CD4-positive, CD25-positive, alpha-beta regulatory T cell (primary cell): ENCODE data around the gene CHRNG. TPM values are rescaled to one million over a fixed set of nuclear protein-coding genes. Genes with fewer than 3 reads are reported as not detected.
A peak's percentile ranks its signal among the peaks of the same experiment; 100 is the strongest.

ENCODE experiments used
- ATAC-seq, 2 donors: fragments of 150-1000 bp; cut with Tn5 transposase; one replicate each; pipeline ENCODE4 v1.10.0; 2021; ENCODE audit warnings: low read depth in 2 of 2, moderate number of reproducible peaks in 2 of 2, moderate library complexity in 1 of 2
- DNase-seq, 3 donors: peaks; one replicate each; pipeline versions ENCODE4 v3.0.0 to v3.0.0-alpha.2; 2012 to 2022; ENCODE audit warnings: mixed read lengths in 1 of 3
- H3K27ac ChIP-seq: one replicate; pipeline ENCODE4 v1.7.0; 2013; ENCODE audit warnings: mild to moderate bottlenecking, low read length; ENCODE audit not compliant: insufficient read depth, poor library complexity, severe bottlenecking
- H3K27me3 ChIP-seq: one replicate; pipeline ENCODE4 v1.7.0; 2013; ENCODE audit warnings: low read length; ENCODE audit not compliant: control insufficient read depth, insufficient read depth
- H3K36me3 ChIP-seq: one replicate; pipeline ENCODE4 v1.7.0; 2013; ENCODE audit warnings: mild to moderate bottlenecking, low read length, moderate library complexity; ENCODE audit not compliant: control insufficient read depth, insufficient read depth
- H3K4me1 ChIP-seq: 2 replicates; pipeline ENCODE4 v1.7.0; 2013; ENCODE audit warnings: mild to moderate bottlenecking, low read length; ENCODE audit not compliant: insufficient read depth, control insufficient read depth, poor library complexity, severe bottlenecking
- H3K4me3 ChIP-seq: one replicate; pipeline ENCODE4 v1.7.0; 2013; ENCODE audit warnings: low read depth, mild to moderate bottlenecking, low read length, moderate library complexity
- H3K9me3 ChIP-seq, 2 experiments: 1 replicate in 1 of 2; 2 replicates in 1 of 2; pipeline ENCODE4 v1.7.0; 2013; ENCODE audit warnings: low read length in 2 of 2, mild to moderate bottlenecking in 1 of 2, moderate library complexity in 1 of 2; ENCODE audit not compliant: control insufficient read depth in 2 of 2
- H3K27ac Mint-ChIP-seq, 3 donors: one replicate each; pipeline ENCODE4 v1.8.0; 2020 to 2022; ENCODE audit warnings: mild to moderate bottlenecking in 3 of 3, mixed read lengths in 3 of 3, moderate library complexity in 2 of 3
- H3K27me3 Mint-ChIP-seq: one replicate; pipeline ENCODE4 v1.8.0; 2022; ENCODE audit warnings: mild to moderate bottlenecking, mixed read lengths
- H3K36me3 Mint-ChIP-seq: one replicate; pipeline ENCODE4 v1.8.0; 2020; ENCODE audit warnings: mixed read lengths
- H3K4me1 Mint-ChIP-seq, 4 donors: one replicate each; pipeline ENCODE4 v1.8.0; 2020 to 2022; ENCODE audit warnings: mixed read lengths in 4 of 4, mild to moderate bottlenecking in 1 of 4
- H3K4me3 Mint-ChIP-seq, 4 donors: one replicate each; pipeline ENCODE4 v1.8.0; 2020 to 2022; ENCODE audit warnings: mild to moderate bottlenecking in 4 of 4, mixed read lengths in 4 of 4, moderate library complexity in 3 of 4
- H3K9me3 Mint-ChIP-seq, 7 donors: one replicate each; pipeline ENCODE4 v1.8.0; 2020 to 2022; ENCODE audit warnings: mixed read lengths in 7 of 7, mild to moderate bottlenecking in 3 of 7, moderate library complexity in 2 of 7
- polyA plus RNA-seq, 4 donors: library from polyadenylated mRNA; unstranded; fragments of 300-500 nt; fragmentation: Illumina TruSeq; gene quantifications; one replicate each; pipeline ENCODE4 v1.2.3, GENCODE V29; 2021
- total RNA-seq: library from RNA; stranded (reverse); gene quantifications from one replicate; pipeline ENCODE4 v1.2.3, GENCODE V29; 2022

The CHRNG gene
- total and polyA plus RNA-seq, 5 donors from 2014 or later: 0.07 TPM; not detected in 4

GRCh38 chr2:232525199-232525598 is 14.3 kb upstream of the CHRNG start:
- H3K9me3 ChIP-seq: no peaks in the 10 kb centered on the region
- H3K4me1 ChIP-seq: peaks cover 22% of the 10 kb centered on the region
- no peak overlapping the region for H3K4me3 ChIP-seq
- H3K4me1 Mint-ChIP-seq: peaks cover 0 to 17% (median 2%) of the 10 kb centered on the region in 4 donors
- peaks cover 50% of the 10 kb centered on the region for H3K27me3 Mint-ChIP-seq
- H3K9me3 Mint-ChIP-seq: peaks cover 0 to 2% (median 0%) of the 10 kb centered on the region in 7 donors
- DNase-seq: no peak
- ATAC-seq: no peak
- no peaks in the 10 kb centered on the region for H3K36me3 Mint-ChIP-seq
- peaks cover 3% of the 10 kb centered on the region for H3K27me3 ChIP-seq
- H3K27ac ChIP-seq: no peak overlapping the region
- H3K36me3 ChIP-seq: no peaks in the 10 kb centered on the region
- H3K27ac Mint-ChIP-seq: no peak overlapping the region
- no peak overlapping the region for H3K4me3 Mint-ChIP-seq

- H3K36me3 ChIP-seq: no peaks in the 10 kb centered on the region
- H3K4me1 ChIP-seq: peaks cover 22% of the 10 kb centered on the region
- DNase-seq (no peak), ATAC-seq (no peak)
- no peaks in the 10 kb centered on the region for H3K36me3 Mint-ChIP-seq
- H3K27me3 ChIP-seq: peaks cover 3% of the 10 kb centered on the region
- peaks cover 0 to 2% (median 0%) of the 10 kb centered on the region in 7 donors for H3K9me3 Mint-ChIP-seq
- H3K9me3 ChIP-seq: no peaks in the 10 kb centered on the region
- H3K4me3 Mint-ChIP-seq: peak within 1 kb of the TSS in 1 of 4 donors; percentile 32
- no peak within 1 kb of the TSS for H3K27ac Mint-ChIP-seq
- peaks cover 48% of the 10 kb centered on the region for H3K27me3 Mint-ChIP-seq
- no peak within 1 kb of the TSS for H3K4me3 ChIP-seq
- H3K27ac ChIP-seq: no peak within 1 kb of the TSS
- peaks cover 0 to 17% (median 2%) of the 10 kb centered on the region in 4 donors for H3K4me1 Mint-ChIP-seq
Measured at GRCh38 chr2:232525791-232526371, 13.6 kb upstream of the CHRNG start, which contains the start of gene CHRND. TSS of gene CHRND (plus strand) at chr2:232526160. CDS start at chr2:232526216, 56 bp downstream.

- no peak overlapping the region for H3K27ac ChIP-seq
- H3K36me3 ChIP-seq: no peaks in the 10 kb centered on the region
- H3K27ac Mint-ChIP-seq: no peak overlapping the region
- peaks cover 0 to 2% (median 0%) of the 10 kb centered on the region in 7 donors for H3K9me3 Mint-ChIP-seq
- no peaks in the 10 kb centered on the region for H3K36me3 Mint-ChIP-seq
- DNase-seq (no peak), ATAC-seq (no peak)
- H3K4me3 Mint-ChIP-seq: no peak overlapping the region
- H3K4me1 Mint-ChIP-seq: peaks cover 0 to 15% (median 2%) of the 10 kb centered on the region in 4 donors
- H3K4me1 ChIP-seq: peaks cover 22% of the 10 kb centered on the region
- no peaks in the 10 kb centered on the region for H3K9me3 ChIP-seq
- peaks cover 3% of the 10 kb centered on the region for H3K27me3 ChIP-seq
- H3K27me3 Mint-ChIP-seq: peaks cover 42% of the 10 kb centered on the region
- no peak overlapping the region for H3K4me3 ChIP-seq
Measured at GRCh38 chr2:232526372-232526941, 13.0 kb upstream of the CHRNG start.

GRCh38 chr2:232527905-232528470 is 11.5 kb upstream of the CHRNG start:
- no peak overlapping the region for H3K27ac Mint-ChIP-seq
- H3K36me3 Mint-ChIP-seq: no peaks in the 10 kb centered on the region
- no peaks in the 10 kb centered on the region for H3K9me3 ChIP-seq
- DNase-seq (no peak), ATAC-seq (no peak)
- H3K4me3 Mint-ChIP-seq: no peak overlapping the region
- H3K9me3 Mint-ChIP-seq: peaks cover 0 to 2% (median 0%) of the 10 kb centered on the region in 7 donors
- H3K36me3 ChIP-seq: no peaks in the 10 kb centered on the region
- no peak overlapping the region for H3K4me3 ChIP-seq
- H3K27me3 ChIP-seq: peaks cover 2% of the 10 kb centered on the region
- no peak overlapping the region for H3K27ac ChIP-seq
- peaks cover 0 to 15% (median 1%) of the 10 kb centered on the region in 4 donors for H3K4me1 Mint-ChIP-seq
- peaks cover 38% of the 10 kb centered on the region for H3K27me3 Mint-ChIP-seq
- peaks cover 12% of the 10 kb centered on the region for H3K4me1 ChIP-seq

- Histone ChIP-seq H3K27ac (no peak overlapping the region), H3K27me3 (no peaks in the 10 kb centered on the region), H3K36me3 (no peaks in the 10 kb centered on the region), H3K4me3 (no peak overlapping the region), H3K9me3 (no peaks in the 10 kb centered on the region), H3K4me1 (peaks cover 5% of the 10 kb centered on the region)
- ATAC-seq (no peak), DNase-seq (no peak)
- peaks cover 33% of the 10 kb centered on the region for H3K27me3 Mint-ChIP-seq
- H3K4me3 Mint-ChIP-seq: no peak overlapping the region
- no peaks in the 10 kb centered on the region for H3K36me3 Mint-ChIP-seq
- peak overlapping the region in 1 of 3 donors; percentile 26 for H3K27ac Mint-ChIP-seq
- H3K4me1 Mint-ChIP-seq: peaks cover 0 to 10% (median 1%) of the 10 kb centered on the region in 4 donors
- peaks cover 0 to 2% (median 0%) of the 10 kb centered on the region in 7 donors for H3K9me3 Mint-ChIP-seq
Measured at GRCh38 chr2:232528746-232529460, 10.6 kb upstream of the CHRNG start.

- H3K27me3 ChIP-seq: no peaks in the 10 kb centered on the region
- no peaks in the 10 kb centered on the region for H3K9me3 ChIP-seq
- ATAC-seq: no peak
- Mint-ChIP-seq H3K27ac (no peak overlapping the region), H3K4me3 (no peak overlapping the region), H3K9me3 (peaks cover 0 to 2% (median 0%) of the 10 kb centered on the region in 7 donors), H3K4me1 (peaks cover 0 to 6% (median 1%) of the 10 kb centered on the region in 4 donors), H3K36me3 (no peaks in the 10 kb centered on the region), H3K27me3 (peaks cover 27% of the 10 kb centered on the region)
- DNase-seq: no peak
- no peak overlapping the region for H3K4me3 ChIP-seq
- no peaks in the 10 kb centered on the region for H3K36me3 ChIP-seq
- H3K4me1 ChIP-seq: no peaks in the 10 kb centered on the region
- no peak overlapping the region for H3K27ac ChIP-seq
Measured at GRCh38 chr2:232529806-232530547, 9.5 kb upstream of the CHRNG start.

GRCh38 chr2:232530626-232531260 is 8.7 kb upstream of the CHRNG start:
- Mint-ChIP-seq H3K4me1 (peaks cover 0 to 6% (median 1%) of the 10 kb centered on the region in 4 donors), H3K27me3 (peaks cover 27% of the 10 kb centered on the region), H3K4me3 (no peak overlapping the region), H3K9me3 (peaks cover 0 to 2% (median 0%) of the 10 kb centered on the region in 7 donors), H3K36me3 (no peaks in the 10 kb centered on the region), H3K27ac (no peak overlapping the region)
- DNase-seq (no peak), ATAC-seq (no peak)
- Histone ChIP-seq H3K27me3 (no peaks in the 10 kb centered on the region), H3K36me3 (no peaks in the 10 kb centered on the region), H3K4me3 (no peak overlapping the region), H3K9me3 (no peaks in the 10 kb centered on the region), H3K27ac (no peak overlapping the region), H3K4me1 (no peaks in the 10 kb centered on the region)
